Brain pericyte (primary cell): ENCODE measurements around the gene FLRT1.
A peak's percentile ranks its signal among the peaks of the same experiment; 100 is the strongest.

Experiments used
- DNase-seq: peaks from one replicate; pipeline ENCODE4 v3.0.0-alpha.2; 2012; ENCODE audit warnings: low read depth, low spot score

The FLRT1 gene

DNA sequence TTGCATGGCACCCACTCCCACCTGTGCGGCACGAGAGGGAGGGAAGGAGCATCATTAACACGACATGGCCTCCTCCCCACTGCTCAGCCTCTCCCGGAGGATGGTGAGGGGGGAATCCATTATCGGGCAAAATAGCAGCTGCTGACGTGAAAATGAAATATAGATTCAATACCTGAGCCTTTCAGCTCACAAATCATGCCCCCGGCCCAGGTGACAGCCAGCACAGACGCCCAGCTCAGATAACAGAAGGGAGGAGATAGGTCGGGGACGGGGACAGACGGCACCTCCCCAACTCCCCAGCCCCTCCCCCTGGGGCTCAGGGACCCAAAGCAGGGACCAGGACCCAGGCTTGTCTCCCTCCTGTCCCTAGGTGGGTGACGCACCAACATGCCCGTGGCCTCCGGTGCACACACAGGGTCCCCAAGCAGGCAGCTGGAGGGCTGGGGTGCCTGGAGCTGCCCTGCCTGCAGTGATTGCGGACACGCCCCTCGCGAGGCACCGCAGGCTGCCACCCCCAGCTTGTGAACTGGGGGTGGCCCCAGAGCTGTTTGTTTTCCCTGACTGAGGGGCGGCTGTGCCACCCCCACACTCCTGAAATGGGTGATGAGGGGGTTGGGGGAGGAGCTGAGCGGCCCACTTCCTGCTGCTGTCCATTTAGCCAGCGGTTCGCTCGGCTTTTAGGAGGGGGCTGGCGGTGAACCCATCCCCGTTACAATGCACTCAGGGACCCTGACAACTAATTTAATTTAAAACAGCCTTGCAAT lies 31.7 kb downstream of the FLRT1 start:
- no peak for DNase-seq

DNA sequence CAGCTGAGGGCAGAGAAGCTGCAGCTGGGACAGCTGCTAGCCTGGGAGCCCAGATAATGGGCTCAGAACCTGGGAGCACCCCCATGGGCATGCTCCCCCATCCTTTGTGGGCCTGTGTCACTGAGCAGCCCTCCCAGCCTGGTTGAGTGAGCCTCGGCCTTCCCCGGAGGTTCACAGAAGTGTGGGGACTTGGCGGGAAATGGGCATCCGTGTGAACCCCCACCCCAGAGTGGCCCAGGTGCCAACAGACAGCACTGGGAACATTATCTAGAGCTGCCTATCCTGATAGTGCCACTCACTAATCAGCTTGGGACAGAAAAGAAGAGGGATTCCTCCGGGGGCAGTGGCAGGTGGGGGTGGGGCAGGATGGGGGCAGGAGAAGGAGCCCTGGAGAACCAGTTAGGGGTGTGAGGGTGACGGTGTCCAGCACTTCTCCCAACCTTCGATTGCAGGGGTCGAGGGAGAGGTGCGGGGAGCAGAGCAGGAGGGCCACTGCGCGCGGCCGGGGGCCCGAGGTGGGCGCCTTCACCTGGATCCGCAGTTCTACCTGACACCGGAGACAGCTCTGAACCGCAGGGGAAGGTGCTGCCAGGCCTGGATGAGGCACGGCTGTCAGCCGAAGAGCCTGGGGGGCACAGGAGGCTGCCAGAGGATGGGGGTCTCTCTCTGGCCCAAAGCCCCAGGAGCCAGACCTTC lies 33.1 kb downstream of the FLRT1 start:
- DNase-seq, result no peak

DNA sequence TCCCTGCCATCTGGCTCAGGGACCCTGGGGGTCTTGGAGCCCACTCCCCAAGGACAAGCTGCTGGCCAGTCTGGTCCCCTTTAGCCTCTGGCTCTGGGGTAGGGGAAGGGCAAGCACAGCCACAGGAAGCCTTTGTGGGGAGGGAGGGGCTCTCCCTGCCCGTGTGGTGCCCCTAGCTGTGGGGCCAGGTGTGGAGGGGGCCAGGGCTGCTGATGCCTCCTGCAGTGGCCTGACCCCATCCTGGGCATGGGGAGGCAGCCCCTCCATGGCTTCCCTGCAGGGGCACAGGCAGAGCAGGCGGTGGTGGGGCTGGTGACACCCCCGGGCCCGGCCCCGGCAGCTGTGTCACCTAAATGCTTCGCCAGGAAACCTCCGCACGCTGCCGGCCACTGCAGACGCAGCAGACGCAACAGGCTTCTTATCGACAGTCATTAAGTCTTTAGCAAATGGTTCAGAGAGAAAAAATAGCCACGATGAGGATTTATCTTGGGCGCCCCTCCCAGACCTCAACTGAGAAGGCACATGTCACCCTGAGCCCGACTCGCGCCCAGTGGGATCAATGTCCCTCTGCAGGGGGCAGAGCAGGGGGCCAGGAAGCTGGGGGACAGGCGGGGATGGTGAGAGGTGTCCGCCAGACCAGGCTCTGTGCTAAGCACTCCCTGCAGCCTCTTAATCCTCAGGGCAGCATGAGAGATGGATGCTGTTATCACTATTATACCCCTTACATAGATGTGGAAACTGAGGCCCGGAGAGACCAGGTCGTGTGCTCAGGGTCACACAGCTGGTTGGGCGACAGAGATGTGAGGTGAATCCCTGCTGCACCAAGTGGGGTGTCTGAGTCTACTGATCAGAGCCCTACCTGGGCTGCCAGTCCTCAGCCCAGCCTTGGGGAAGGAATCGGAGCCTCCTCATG lies 33.9 kb downstream of the FLRT1 start:
- no peak for DNase-seq

DNA sequence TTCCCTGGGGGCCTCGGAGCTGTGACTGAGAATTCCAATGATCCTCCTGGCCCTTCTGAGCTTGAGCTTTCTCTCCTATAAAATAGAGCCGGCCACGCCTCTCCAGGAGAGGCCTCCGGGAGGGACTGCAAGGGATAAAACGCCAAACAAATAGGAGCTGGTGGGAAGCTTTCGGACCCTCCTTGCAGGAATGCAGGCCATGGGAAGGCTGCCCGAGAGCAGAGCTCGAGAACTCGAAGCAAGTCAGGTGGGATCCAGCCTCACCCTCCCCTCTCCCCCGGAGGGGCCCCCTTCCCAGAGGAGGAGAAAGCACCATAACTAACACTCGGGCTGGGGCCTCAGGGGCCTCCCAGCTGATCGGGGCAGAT lies 34.6 kb downstream of the FLRT1 start:
- no peak for DNase-seq

DNA sequence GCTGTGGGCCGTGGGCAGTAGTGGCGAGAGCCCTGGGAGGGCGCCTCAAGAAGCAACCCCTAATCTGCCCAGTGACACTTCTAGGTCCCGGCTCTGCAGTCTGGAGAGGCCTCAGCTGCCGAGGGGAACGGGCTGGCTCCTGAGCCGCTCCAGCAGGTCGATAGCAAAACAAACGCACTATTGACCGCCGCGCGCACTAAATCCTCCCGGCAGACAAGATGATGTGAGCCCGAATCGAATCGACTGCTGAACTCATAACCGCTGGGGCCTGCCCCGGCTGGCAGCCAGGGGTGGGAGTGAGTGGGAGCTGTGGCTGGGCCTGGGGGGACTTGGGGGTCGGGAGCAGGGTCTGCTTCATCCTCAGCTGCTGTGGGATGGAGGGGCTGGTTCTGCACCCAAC lies 36.1 kb downstream of the FLRT1 start:
- no peak for DNase-seq

DNA sequence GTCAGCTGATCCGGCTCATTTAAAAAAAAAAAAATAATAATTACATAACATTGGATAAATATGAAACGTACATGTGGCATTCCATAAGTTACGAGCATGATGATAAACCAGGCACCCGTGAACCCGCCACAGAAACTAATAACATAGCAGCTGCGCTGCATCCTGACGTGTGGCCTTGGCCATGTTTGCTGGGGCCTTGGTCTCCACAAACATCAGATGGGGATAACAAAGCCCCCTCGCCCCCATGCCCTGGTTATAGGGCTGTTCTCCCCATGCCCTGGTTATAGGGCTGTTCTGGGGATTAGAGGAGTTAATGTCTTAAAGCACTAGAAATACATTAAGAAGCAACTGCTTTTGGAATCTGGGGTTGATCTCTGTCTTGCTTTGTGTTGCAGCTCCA lies 36.7 kb downstream of the FLRT1 start:
- no peak for DNase-seq

DNA sequence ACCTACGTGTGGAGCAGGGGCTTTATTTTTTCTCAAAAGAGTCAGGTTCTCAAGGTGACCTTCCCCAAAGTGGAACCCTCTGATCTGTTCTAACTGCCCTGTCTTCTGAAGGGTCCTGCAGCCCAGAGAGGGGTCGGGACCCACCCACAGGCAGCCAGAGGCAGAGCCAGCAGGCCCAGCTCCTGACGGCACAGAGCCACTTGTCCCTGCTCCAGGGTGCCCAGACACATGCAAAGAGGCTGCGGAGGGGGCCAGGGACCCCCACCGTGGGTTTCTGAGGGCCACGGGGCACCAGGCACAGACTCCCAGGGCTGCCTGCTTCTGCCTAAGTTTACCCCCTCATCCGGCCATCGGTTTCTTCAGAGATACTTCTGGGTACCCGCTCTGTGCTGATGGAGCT lies 37.1 kb downstream of the FLRT1 start:
- no peak for DNase-seq

DNA sequence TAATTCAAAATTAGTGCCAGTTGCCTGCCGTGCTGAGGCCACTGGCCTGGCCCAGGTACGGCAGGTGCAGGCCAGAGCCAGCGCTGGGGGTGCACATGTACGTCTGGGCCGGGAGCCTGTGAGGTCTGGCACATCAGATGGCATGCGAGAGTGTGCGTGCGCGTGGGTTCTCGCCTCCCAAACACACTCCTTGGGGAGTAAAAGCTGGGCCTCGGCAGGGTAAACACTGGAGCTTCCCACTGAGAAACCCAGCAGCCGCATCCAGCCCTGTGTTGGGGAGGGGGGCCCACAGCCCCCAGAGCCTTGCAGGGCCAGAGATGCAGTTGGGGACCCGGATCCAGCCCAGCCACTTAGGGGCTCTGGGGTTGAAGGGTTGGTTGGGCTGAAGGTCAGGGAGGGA lies 37.8 kb downstream of the FLRT1 start:
- no peak for DNase-seq

DNA sequence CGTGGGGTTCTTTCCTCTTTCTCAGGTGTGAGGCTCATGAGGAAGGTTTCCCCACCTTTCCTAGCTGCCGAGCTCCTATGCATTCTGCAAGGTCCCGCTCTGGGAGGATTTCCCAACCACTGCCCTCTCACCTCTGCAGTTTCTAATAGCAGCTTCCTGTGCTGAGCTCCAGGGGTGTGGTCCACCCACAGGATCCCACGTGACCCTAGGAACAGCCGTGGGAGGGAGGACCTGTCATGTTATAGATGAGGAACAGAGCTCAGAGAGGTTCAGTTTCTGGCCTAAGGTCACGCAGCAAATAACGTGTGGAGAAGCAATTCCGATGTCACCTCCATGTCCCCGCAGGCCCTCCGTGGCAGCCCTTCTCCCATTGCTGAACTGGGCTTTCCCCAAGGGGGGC lies 38.5 kb downstream of the FLRT1 start:
- DNase-seq, result no peak

DNA sequence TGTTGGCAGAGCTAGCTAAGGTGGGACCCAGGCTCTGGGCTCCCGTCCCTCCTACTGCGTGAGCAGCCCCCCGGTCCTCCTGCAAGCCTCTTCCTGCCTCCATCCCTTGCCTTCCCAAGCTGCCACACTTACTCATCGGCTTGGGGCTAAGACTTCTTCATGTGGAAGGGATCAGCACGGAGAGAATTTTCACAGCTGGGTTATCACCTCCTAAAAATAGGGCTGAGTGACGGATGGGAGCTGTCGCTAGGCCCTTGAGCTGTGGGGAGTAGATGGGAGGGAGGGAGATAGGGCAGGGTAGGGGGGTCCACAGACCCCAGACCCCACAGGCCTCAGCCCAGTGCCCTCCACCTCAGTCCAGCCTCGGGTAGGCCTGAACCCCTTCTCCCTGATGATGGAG lies 41.0 kb downstream of the FLRT1 start:
- no peak for DNase-seq

DNA sequence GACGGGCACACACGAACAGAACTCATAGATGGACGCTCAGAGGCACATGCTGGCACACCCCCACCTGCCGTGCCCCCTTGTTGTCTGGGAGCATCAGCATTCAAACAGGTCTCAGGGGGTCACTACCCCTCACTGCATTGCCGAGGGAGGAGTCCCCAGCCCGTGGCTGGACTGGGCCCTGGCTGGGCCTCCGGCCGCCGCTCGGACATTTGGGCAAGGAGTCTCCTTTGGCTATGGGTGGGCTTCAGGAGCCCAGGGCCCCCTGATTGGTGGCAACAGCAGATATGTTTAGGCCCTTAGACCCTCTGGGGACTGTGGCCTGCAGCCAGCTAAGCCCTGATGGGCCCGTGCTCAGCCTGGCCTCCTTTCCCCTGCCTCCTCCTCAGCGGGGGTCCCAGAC lies 41.9 kb downstream of the FLRT1 start:
- DNase-seq, result no peak

DNA sequence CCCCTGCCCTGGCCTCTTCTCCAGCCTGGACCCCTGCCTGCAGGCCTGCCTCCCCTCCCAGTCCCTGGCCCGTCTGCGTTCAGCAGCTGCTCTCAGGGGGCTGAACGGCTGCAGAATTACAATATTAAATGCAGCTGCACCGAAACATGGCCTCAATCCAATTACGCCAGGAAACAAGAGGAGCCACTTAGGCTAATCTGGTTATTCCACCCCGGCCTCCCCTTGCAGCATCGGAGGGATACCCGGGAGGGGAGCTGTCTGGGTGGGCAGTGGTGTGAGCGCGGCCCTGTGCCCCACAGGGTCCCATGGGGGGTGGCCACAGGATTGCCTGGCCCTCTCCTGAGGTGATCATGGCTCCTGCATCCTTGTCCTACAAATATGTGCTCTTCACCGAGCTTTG lies 42.6 kb downstream of the FLRT1 start:
- no peak for DNase-seq

DNA sequence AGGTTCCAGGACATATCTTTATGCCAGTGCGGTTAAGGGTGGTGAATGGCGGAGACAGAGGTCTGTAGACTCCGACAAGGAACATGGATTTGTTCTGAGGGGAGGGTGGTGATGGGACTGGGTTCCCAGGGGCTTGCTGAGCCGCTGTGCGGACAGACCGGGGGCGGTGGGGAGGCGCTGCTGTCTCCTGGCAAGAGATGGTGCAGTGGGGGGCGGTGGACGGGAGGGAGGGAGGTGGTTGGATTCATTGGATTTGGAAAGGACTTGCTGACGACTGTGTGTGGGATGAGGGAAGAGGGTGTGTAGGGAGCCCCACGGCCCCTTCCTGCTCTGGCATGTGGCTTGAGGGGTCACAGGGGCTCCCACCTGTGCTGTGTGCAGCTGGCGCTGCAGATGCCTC lies 43.2 kb downstream of the FLRT1 start:
- DNase-seq, result no peak

DNA sequence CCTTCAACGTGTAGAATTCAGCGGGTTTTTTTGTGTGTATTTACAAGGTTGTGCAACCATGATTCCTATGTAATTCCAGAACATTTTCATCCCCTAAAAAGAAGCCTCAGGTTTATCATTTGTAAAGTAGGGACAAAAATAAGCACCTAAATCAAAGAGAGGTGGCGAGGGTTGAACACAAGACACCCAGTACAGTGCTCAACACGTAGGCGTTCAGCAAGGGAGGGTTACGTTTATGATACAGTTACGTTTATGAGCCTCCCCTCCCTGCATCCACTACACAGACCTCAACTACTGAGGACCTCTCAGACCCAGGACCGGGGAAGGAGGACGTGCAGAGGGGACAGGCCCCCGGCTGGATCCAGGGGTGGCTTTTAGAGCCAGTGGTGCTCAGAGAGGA lies 44.7 kb downstream of the FLRT1 start:
- no peak for DNase-seq

DNA sequence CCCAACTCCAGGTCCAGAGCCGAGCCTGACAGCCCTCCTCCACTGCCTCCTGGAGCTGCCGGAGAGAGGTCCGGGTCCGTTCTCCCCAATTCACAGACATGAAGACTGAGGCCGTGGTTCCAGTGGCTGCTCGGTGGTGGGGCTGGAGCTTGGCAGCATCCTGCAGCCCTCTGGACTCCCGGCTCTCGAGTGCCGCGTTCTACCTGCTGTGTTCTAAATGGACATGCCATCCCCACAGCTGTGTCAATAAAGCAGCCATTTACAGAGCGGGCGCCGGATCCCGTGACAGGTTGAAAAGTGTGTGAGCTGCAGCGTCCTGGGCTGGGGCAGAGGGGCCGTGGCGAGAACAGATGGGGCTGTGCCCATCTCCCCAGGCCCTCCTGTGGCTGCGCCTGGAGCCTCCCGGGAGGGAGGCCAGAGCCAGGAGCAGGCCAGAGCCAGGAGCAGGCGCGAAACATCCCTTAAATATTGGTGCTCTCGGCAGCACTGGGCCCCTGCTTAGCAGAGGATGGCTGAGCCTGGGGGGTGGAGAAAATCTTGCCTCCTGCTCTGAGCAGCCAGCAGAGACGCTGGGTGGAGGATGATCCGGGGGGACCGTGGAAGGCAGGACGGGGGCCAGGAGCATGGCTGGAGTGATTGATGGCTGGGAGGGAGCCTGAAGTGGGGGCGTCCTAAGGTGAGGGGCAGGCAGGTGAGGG lies 46.2 kb downstream of the FLRT1 start:
- DNase-seq, result peak; percentile 47

DNA sequence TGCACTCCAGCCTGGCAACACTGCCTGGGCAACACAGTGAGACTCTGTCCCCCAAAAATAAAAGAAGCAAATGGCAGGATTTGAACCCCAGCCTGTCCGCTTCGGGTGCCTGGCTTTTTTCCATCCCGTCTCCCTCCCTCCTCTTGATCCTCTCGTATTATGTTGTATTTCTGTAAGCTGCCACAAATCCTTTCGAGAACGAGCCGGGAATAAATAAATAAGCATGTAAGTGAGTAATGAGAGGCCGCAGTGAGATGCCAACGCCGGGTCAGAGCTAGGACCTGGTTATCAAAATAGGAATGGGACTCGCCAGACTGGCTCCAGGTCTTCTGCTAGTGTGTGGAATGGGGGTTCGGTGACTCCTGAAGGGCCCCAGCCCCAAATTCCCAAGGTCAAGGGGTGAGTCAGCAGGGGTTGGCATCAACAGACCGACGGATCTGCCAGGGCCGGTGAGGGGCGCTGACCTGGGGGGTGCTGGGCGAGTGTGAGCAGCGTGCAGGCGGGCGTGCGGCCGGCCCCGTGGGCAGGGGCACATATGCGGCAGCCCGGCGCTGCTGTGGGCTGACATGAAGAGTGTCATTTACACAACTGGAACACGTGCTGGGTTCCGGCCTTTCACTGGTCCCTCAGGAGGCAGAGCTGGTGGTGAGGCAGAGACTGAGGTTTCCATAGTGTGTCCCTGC lies 47.8 kb downstream of the FLRT1 start:
- DNase-seq, result no peak

DNA sequence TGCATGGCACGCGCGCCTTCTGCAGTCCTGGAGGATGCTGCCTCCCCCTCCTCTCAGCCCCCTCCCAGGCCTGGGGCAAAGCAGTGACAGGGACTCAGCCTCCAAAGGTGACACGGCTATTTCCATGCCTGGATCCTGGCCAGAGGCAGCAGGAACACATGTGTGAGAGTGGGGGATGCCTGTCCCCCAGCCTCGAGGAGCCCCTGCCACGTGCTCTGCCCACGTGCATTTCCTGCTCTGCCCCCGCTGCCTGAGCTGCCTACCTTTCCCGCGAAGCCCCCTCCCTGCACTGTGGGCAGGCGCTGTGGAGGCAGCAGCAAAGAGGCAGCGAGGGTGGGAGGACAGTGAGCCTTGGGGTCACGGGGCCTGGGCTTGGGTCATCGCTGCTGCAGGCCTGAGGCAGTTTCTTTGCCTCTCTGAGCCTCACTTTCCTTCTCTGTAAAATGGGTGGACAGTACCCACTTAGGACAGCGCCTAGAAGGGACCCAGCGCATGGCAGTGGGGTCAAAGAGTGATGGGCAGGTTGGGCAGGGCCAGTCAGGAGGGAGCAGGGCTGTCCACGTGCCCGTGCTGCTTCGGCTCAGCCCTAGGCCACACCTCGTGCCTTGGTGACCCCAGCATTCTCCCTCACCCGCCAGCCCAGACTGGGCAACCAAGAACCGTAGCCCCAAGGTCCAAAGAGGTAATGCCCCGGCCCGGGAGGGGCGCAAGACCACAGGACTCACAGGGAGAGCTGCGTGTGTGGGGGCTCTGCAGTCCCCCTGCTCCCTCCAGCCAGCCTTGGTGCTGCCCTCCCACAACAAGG lies 48.6 kb downstream of the FLRT1 start:
- DNase-seq, result no peak

DNA sequence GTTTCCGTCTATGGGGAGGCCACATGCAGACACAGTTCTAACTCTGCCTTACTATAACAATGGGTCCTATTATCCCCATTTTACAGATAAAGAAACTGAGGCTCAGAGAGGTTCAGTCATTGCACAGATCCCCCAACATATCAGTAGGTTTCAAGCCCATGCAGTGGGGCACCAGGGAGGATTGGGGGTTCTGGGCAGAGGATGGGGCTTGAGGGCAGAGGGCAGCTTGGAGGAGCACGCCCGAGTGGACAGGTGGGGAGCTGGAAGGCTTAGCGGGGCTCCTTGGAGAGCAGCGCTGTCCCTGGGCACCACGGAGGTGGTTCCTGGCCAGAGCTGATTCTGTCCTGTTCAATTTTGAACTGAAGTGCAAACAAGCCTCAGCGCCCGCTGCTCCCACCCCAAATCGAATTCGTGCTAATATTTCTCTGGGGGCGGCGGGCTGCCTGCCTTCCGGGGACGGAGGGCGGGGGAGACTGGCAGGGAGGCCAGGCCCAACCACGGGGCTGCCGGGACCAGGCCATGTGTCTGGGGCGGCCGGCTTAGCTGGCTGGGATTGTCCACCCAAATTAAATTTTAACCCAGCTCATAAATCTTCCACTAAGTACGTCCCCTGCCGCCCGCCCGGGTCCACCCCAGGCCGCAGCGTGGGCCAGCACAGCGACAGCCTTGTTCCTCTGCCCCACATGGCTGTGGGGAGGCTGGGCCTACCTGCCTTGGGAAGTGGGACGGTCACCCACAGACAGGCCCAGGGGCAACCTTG lies 49.4 kb downstream of the FLRT1 start:
- DNase-seq, result no peak
